HUES48 (cell line): ENCODE results near the gene MTERF4.

ENCODE experiments used
- H3K27ac ChIP-seq: one replicate; pipeline ENCODE4 v1.7.0; 2013; ENCODE audit warnings: low read depth, low read length, inconsistent platforms
- H3K27me3 ChIP-seq: 2 replicates; pipeline ENCODE4 v1.6.1; 2013; ENCODE audit warnings: mild to moderate bottlenecking, low read length; ENCODE audit not compliant: control insufficient read depth, insufficient read depth
- H3K36me3 ChIP-seq: 2 replicates; pipeline ENCODE4 v1.6.1; 2013; ENCODE audit warnings: low read length; ENCODE audit not compliant: control insufficient read depth, insufficient read depth
- H3K4me1 ChIP-seq: 2 replicates; pipeline ENCODE4 v1.6.1; 2013; ENCODE audit warnings: mild to moderate bottlenecking, low read length; ENCODE audit not compliant: control insufficient read depth, insufficient read depth
- H3K4me3 ChIP-seq: 2 replicates; pipeline ENCODE4 v1.5.1; 2013; ENCODE audit warnings: mild to moderate bottlenecking, low read depth, low read length
- H3K9ac ChIP-seq: 2 replicates; pipeline ENCODE4 v1.6.1; 2013; ENCODE audit warnings: mild to moderate bottlenecking, low read depth, low read length, moderate library complexity
- H3K9me3 ChIP-seq: 2 replicates; pipeline ENCODE4 v1.6.1; 2013; ENCODE audit warnings: low read length; ENCODE audit not compliant: control insufficient read depth, insufficient read depth

Gene MTERF4

DNA sequence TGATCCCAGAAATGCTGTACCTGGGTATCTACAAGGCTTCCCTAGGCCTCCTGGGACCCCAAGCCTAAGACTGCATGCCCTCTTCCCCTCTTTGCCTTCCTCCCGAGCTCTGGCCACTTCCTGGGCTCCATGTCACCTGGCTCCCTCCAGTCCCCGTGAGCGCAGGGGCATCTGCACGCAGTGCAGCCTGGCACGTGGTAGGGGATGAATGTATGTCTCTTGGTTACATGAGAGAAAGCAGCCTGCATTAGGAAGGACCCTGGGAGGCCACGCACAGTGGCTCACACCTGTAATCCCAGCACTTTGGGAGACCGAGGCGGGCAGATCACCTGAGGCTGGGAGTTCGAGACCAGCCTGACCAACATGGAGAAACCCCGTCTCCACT lies 31.3 kb upstream of the MTERF4 start:
- Histone ChIP-seq H3K27ac (no peak overlapping the region), H3K36me3 (peaks cover 79% of the 10 kb centered on the region), H3K4me3 (no peak overlapping the region), H3K9ac (no peak overlapping the region), H3K27me3 (no peaks in the 10 kb centered on the region), H3K4me1 (no peaks in the 10 kb centered on the region), H3K9me3 (no peaks in the 10 kb centered on the region)

DNA sequence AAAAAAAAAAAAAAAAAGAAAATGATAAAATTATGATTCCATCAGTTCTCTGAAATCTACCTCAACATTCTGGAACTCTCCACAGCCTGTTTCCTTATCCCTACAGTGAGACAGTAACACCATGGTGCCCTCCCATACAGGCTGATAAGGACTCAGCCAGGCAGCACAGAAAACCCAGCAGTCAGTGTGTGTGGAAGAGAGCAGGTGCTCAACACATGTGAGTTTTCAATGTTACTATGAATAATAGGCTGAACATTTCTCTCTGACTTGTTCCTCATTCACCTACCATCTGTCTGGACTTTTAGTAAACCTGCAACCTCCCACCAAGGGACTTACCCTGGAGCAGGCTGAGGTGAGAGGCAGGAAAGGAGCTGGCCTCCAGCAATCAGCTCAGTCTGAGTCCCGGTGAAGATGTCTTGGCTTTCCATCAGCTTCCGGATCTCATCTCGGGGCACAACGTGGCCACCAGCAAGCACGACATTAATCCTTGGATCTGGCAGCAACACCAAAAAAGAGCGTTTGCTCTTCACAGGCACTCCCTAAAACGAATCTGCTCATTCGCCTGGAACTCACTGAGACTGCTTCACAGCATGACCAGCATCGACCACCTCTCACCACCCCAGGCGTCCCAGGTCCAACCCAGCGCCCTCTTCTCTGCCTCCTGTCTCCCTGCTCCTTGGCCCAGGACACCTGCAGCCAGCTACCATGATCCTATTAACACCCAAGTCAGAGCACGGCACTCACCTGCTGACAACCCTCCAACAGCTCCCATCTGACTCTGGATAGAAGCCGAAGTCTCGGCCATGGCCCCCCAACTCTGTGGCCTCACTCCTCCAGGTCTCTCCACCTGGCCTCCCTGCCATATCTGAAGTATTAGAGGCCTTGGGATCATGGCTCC lies 30.7 kb upstream of the MTERF4 start:
- Histone ChIP-seq H3K9ac (no peak overlapping the region), H3K36me3 (peaks cover 73% of the 10 kb centered on the region), H3K9me3 (no peaks in the 10 kb centered on the region), H3K4me1 (no peaks in the 10 kb centered on the region), H3K4me3 (no peak overlapping the region), H3K27me3 (no peaks in the 10 kb centered on the region), H3K27ac (no peak overlapping the region)

DNA sequence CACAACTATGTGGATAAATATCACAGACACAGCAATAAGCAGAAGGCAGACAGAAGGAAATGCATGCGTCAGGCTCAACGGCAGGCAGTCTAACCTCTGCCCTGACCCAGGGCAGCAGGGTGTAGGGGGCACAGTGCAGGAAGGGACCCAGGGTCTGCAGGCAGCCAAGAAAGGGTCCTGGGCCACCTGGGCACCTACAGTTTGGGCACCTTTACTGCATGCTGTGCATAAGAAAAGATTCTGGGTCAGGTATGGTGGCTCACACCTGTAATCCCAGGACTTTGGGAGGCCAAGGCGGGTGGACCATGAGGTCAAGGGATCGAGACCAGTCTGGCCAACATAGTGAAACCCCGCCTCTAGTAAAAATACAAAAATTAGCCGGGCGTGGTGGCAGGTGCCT lies 29.4 kb upstream of the MTERF4 start:
- no peak overlapping the region for H3K9ac ChIP-seq
- no peaks in the 10 kb centered on the region for H3K9me3 ChIP-seq
- H3K4me1 ChIP-seq, result no peaks in the 10 kb centered on the region
- no peak overlapping the region for H3K4me3 ChIP-seq
- H3K27me3 ChIP-seq, result no peaks in the 10 kb centered on the region
- no peak overlapping the region for H3K27ac ChIP-seq
- peaks cover 69% of the 10 kb centered on the region for H3K36me3 ChIP-seq

DNA sequence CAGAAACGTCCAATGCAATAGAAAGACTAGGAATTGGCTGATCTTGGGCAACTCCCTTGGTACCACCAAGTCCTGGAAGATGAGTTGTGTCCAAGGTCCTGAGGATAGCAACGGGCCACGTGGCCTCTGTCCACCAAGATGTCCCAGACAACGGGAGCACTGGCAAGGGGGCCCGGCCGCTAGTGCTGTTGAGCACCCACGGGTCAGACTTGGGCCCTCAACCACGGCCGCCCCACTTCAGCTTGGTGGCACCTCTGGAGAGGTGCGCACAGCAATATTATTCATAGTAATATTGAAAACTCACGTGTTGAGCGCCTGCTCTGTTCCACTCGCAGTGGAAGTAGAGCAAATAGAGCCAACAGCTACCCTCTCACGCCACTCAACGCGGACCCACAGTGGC lies 28.2 kb upstream of the MTERF4 start:
- no peak overlapping the region for H3K9ac ChIP-seq
- no peak overlapping the region for H3K27ac ChIP-seq
- H3K4me1 ChIP-seq, result no peaks in the 10 kb centered on the region
- H3K36me3 ChIP-seq, result peaks cover 68% of the 10 kb centered on the region
- H3K9me3 ChIP-seq, result no peaks in the 10 kb centered on the region
- H3K4me3 ChIP-seq, result no peak overlapping the region
- no peaks in the 10 kb centered on the region for H3K27me3 ChIP-seq

DNA sequence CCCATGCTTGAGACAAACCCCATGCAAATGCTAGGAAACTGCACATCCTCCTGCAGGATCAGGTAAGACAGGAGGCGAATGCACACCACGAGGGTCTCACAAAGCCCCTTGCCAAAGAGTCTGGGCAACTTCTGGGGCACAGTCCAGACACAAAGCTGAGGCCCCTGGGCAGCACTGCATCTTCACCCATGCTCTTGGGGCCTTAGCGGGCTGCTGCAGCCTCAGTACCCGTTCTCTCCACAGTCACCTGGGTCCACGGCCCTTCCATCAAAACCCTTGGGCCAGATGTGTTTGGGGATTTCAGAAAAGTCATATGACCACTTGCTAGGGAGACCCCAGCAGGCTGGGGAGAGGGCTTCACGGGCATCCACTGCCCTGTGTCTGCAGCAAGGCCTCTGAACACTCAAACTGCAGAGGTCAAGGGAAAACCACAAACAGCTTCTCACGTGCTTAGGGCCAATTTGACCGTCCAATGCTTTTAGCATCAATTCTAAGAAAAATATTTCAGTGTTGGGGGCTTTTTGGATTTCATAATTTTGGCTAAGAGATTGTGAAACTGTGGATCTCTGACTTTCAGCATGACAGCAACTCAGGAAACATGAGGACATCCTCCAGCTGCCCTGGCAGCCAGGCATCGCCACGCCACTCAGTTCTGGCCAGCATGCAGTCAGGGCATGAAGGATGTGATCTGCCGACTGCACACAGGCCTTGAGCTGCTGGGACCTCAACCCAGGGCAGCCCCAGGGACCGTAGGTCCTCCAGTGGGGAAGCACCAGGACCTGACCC lies 27.2 kb upstream of the MTERF4 start:
- Histone ChIP-seq H3K9ac (no peak overlapping the region), H3K4me3 (no peak overlapping the region), H3K36me3 (peaks cover 60% of the 10 kb centered on the region), H3K9me3 (no peaks in the 10 kb centered on the region), H3K27me3 (no peaks in the 10 kb centered on the region), H3K4me1 (no peaks in the 10 kb centered on the region), H3K27ac (no peak overlapping the region)

DNA sequence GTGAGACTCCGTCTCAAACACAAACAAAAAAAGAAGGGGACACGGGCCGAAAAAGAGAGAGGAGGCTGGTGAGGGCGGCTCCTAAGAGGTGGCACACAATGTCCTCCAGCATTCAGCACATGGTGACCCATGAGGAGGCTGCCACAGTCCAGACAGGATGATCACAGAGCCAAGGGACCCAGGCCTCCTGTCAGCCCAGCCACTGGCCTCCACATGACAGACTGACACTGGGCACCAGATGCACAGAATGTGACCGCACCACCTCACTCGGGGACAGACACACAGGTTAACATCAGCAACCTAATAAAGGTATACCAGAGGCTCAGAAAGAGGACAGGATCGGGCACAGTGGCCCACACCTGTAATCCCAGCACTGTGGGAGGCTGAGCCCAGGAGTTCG lies 26.2 kb upstream of the MTERF4 start:
- Histone ChIP-seq H3K9me3 (no peaks in the 10 kb centered on the region), H3K9ac (no peak overlapping the region), H3K4me1 (no peaks in the 10 kb centered on the region), H3K27me3 (no peaks in the 10 kb centered on the region), H3K36me3 (peaks cover 61% of the 10 kb centered on the region), H3K4me3 (no peak overlapping the region), H3K27ac (no peak overlapping the region)

DNA sequence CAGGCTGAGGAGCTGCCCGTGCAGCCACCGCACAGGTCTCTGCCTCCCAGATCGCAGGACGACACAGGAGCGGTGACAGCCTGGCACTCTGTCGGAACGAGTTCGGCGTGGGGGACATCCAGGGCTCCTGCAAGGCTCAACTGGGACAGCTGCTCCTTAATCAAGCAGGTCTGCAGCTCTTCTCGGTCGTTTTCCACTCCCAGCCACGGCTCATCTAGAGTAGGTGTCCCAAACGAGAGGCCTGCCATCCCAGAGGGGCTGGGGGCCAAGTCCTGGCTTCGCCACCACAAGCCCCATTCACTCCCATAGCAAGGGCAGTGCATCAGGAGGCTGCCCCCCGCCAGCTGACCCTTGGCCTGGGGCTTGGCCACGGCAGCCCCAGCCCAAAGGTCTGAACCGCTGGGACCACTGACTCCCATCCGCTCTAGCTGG lies 24.7 kb upstream of the MTERF4 start:
- no peak overlapping the region for H3K27ac ChIP-seq
- H3K27me3 ChIP-seq, result no peaks in the 10 kb centered on the region
- no peak overlapping the region for H3K4me3 ChIP-seq
- peaks cover 57% of the 10 kb centered on the region for H3K36me3 ChIP-seq
- no peaks in the 10 kb centered on the region for H3K4me1 ChIP-seq
- no peaks in the 10 kb centered on the region for H3K9me3 ChIP-seq
- no peak overlapping the region for H3K9ac ChIP-seq

DNA sequence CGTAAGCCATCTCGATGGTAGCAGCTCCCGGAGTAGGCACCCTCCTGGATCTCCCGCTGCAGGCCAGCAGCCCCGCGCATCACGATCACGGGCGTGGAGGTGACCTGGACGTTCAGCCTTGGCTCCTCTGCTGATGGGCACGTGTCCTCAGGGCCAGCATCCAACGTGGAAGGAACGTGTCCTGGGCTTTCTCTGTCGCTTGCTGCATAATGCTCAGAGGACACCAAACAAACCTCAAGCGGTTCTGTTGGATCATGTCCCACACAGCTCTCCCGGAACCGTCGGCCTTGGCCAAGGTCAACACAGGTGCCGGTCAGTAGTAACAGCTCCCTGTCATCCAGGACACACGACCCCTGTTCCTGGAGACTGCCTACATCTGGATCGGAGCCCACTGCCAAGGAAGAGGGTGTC lies 24.1 kb upstream of the MTERF4 start:
- H3K9me3 ChIP-seq, result no peaks in the 10 kb centered on the region
- no peak overlapping the region for H3K9ac ChIP-seq
- no peaks in the 10 kb centered on the region for H3K27me3 ChIP-seq
- H3K36me3 ChIP-seq, result peaks cover 57% of the 10 kb centered on the region
- no peak overlapping the region for H3K4me3 ChIP-seq
- no peak overlapping the region for H3K27ac ChIP-seq
- H3K4me1 ChIP-seq, result no peaks in the 10 kb centered on the region

DNA sequence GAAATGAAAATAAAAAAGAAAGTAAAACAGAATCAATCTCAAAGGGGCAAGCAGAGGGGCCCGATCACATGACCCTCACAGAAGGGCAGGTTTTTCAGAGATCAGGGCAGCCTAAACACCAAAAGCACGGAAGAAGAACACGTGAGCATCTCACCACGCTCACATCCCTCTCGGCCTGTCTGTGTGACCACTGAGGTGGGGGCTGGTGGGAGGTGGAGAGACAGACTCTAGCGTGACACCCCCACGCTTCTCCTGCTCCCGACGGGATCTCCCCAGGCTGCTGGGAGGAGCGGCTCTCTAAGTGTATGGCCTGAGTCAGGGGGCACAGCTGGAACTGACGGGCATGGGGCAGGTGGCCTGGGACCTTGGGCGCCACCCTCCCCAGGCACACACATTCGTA lies 23.5 kb upstream of the MTERF4 start:
- Histone ChIP-seq H3K9me3 (no peaks in the 10 kb centered on the region), H3K27me3 (no peaks in the 10 kb centered on the region), H3K4me1 (no peaks in the 10 kb centered on the region), H3K27ac (no peak overlapping the region), H3K36me3 (peaks cover 58% of the 10 kb centered on the region), H3K9ac (no peak overlapping the region), H3K4me3 (no peak overlapping the region)

DNA sequence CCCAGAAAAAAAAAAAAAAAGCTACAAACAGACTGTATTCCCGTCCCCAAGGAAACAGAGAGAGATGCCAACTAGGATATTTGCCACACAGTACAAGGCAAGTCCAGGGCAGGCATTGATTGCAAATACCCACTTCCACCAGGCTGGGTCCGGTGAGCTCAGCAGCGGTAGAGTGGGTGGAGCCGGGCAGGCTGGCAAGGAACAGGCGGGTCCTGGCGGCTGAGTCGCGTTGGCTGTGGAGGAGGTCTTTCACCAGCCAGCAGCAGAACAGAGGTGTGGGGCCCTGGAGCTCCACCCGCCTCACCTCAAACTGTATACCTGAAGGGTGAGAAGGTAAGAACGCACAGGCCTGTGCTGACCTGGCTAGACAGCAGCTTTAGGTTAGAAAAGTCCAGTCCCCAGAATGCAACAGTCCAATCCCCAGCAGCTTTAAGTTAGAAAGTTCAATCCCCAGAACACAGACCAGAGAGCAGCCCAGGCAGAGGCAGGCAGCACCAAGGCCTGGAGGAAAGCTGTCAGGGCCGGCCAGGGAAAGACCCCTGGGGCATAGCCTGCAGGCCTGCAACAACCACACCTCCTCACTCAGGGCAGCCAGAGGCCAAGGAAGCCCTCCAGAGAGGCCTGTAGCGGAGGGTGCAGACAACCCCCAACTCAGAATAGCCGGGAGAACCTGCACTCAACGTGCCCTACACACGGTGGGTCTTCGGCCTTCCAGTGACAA lies 21.9 kb upstream of the MTERF4 start:
- Histone ChIP-seq H3K27ac (no peak overlapping the region), H3K9me3 (no peaks in the 10 kb centered on the region), H3K4me1 (no peaks in the 10 kb centered on the region), H3K27me3 (no peaks in the 10 kb centered on the region), H3K4me3 (no peak overlapping the region), H3K9ac (no peak overlapping the region), H3K36me3 (peaks cover 52% of the 10 kb centered on the region)
